GM12875 (cell line): ENCODE measurements around the gene CDKL5.

Experiments
- H3K4me3 ChIP-seq: one replicate; pipeline ENCODE4 v1.5.1; 2011; ENCODE audit warnings: low read depth, low read length, control low read depth
- TF ChIP-seq, protein P1 (sequence below): IDR thresholded peaks from 2 replicates; pipeline ENCODE4 v1.5.1; 2011; ENCODE audit warnings: low read depth, mild to moderate bottlenecking, control low read depth, inconsistent platforms, low read length, moderate library complexity, borderline replicate concordance; ENCODE audit not compliant: insufficient read depth

Gene CDKL5

DNA sequence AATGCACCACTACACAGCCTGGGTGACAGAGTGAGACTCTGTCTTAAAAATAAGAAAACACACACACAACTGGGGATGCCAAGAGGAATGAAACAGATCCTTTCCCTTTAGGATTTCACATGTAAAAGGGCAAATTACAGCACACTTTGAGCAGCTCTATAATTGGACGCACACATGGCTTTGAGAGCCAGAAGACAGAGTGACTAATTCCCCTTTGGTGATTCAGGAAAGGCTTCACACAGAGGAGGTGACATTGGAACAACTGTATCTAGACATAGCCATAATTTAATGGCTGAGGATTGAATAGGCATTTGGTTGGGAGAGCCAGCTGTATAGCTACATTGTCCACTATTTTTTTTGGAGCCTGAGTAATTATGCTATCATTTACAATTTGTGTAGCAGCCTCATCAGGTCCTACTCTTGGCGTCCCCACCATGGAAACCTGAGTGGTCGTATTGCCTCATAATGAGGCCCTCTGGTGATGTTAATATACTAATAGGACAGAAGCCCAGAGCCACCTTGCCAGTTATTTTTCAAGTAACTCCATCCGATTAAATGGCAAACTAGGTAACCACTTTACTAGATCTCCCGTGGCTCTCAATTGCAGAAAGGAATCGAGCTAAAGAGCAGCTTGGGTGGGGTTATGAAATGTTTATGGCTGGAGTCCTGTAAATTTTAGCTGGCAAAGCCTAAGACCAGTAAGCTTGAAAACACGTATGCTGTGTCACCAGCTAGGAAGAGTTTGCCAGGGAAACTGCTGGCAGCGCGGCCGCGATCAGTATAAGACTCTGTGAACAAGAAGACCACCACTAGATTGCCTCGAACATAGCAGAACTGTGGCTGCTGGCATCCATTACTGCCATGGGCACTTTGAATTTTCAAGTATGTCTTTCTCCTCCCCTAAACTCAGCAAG lies 273.6 kb downstream of the CDKL5 start:
- no peak overlapping the region for H3K4me3 ChIP-seq
- TF ChIP-seq, protein P1, sequence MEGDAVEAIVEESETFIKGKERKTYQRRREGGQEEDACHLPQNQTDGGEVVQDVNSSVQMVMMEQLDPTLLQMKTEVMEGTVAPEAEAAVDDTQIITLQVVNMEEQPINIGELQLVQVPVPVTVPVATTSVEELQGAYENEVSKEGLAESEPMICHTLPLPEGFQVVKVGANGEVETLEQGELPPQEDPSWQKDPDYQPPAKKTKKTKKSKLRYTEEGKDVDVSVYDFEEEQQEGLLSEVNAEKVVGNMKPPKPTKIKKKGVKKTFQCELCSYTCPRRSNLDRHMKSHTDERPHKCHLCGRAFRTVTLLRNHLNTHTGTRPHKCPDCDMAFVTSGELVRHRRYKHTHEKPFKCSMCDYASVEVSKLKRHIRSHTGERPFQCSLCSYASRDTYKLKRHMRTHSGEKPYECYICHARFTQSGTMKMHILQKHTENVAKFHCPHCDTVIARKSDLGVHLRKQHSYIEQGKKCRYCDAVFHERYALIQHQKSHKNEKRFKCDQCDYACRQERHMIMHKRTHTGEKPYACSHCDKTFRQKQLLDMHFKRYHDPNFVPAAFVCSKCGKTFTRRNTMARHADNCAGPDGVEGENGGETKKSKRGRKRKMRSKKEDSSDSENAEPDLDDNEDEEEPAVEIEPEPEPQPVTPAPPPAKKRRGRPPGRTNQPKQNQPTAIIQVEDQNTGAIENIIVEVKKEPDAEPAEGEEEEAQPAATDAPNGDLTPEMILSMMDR = no peak

DNA sequence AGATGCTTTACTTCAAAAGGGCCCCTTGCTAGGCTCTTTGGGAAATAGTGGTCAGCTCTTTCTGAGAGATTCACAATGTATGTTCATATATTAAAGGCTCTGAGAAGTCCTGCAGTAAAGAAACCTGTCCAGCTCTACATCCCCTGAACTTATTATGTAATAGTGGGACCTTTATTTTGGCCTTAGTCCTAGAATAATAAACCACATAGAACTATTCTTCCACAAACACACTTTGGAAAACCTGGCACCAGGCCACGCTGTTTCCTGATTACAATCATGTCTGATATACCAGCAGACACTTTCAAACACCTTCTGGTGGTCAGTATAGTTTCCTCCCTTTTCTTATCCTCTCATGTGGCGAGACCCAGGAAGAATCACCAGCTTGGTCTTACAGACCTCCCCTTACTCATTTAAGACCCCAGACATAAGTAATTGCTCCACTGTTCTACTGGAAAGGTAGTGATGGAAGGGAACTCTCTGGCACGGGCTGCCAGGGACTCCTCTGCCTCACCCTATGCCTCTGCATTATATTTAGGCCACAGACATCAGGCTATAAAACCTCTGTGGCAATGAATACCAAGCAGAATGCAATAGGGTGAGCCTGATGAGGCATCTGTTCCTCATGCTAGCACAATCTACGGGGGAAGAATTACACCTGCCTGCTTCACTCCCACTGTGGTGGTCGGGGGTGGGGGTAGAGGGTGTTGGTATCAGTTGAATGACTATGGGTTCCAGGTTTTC lies 276.4 kb downstream of the CDKL5 start:
- TF ChIP-seq, protein P1 = no peak

DNA sequence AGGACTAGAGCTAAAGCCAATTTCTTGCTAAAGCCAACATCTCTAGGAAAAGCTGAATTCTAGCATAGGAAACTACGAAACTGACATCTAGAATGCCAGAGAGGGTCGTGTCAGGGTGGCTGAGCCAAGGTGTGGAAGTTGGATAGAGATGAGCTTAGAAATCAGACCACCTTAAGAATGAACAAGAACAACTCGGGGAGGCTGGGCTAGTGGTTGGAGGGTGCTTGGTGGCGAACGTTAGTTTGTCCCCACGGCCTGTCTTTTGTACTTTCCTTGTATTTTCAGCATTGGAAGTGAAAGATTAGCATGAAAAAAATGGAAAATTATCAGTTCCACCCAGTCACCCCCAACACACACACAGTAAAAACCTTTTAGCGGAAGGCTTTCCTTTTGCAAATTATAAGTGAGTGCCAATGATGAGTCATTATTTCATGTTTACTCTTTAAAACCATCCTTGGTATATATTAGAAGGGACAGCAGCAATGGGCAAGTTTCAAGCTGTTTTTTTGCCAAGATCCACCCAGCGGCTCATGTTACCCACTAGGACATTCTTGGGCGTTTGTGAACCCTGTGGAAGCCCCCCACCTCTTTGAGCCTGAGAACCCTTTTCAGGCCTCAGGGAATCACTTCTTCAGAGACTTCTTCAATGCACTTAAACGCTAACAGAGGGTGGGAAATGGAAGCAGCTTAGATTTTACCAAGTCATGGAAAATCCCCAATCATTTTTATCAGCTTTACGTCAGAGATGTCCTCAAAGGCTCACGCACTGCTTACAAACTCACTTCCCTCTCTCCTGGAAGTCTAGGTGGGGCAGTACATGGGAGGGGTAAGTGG lies 277.2 kb downstream of the CDKL5 start:
- TF ChIP-seq, protein P1 = no peak
- H3K4me3 ChIP-seq = no peak overlapping the region

More for the DNA sequence above, 276.4 kb downstream of the CDKL5 start:
- no peak overlapping the region for H3K4me3 ChIP-seq
